Pancreas (tissue), 10 donors: Measurements from ENCODE around the gene LCT. TPM values are rescaled to one million over a fixed set of nuclear protein-coding genes. Genes with fewer than 3 reads are reported as not detected.
A peak's percentile ranks its signal among the peaks of the same experiment; 100 is the strongest.

Experiments
- ATAC-seq, 4 donors: fragments of 200-7000 bp; cut with Tn5 transposase; one replicate each; pipeline versions ENCODE4 v1.8.0 to v1.9.1; 2020; ENCODE audit warnings: mild to moderate bottlenecking in 4 of 4, moderate library complexity in 4 of 4
- DNase-seq, 6 donors: peaks; one replicate each; pipeline ENCODE4 v3.0.0-alpha.2; 2020
- FAIRE-seq: peaks from 2 replicates; lab custom pipeline; 2012; peaks lifted over from hg19 to GRCh38; lab: Jason Lieb, UNC
- H3K27ac ChIP-seq, 4 donors: fragments of 200-600 bp; sonication (generic); 1 replicate in 3 of 4; 2 replicates in 1 of 4; pipeline versions ENCODE4 v1.5.0 to v1.8.0; 2020
- H3K27me3 ChIP-seq, 4 donors: fragments of 200-600 bp; one replicate each; pipeline ENCODE4 v1.8.0; 2021
- H3K36me3 ChIP-seq, 3 donors: fragments of 200-600 bp; sonication (generic) in 1 of 3; one replicate each; pipeline versions ENCODE4 v1.5.0 to v1.8.0; 2020 to 2021
- H3K4me1 ChIP-seq, 3 donors: fragments of 200-600 bp; one replicate each; pipeline ENCODE4 v1.8.0; 2021
- H3K4me3 ChIP-seq, 4 donors: fragments of 200-600 bp; sonication (generic) in 2 of 4; one replicate each; pipeline versions ENCODE4 v1.5.0 to v1.8.0; 2020 to 2021
- H3K9me3 ChIP-seq, 4 donors: fragments of 200-600 bp; one replicate each; pipeline ENCODE4 v1.8.0; 2021
- CTCF ChIP-seq, 4 donors: fragments of 200-600 bp; sonication (generic) in 3 of 4; IDR thresholded peaks; one replicate each; pipeline versions ENCODE4 v1.5.0 to v1.8.0; 2021; ENCODE audit warnings: antibody characterized with exemption in 4 of 4
- WGBS, 2 donors: extraction: QIAGEN DNeasy Blood & Tissue Kit; methylation state at CpG; one replicate each; pipeline ENCODE4 v1.1.7; 2013; 5-methylcytosine and 5-hydroxymethylcytosine counted together
- intact Hi-C, 3 donors: fragments of 100-400 bp; cut with DNase I; formaldehyde crosslinking; loops; one replicate each; pipeline versions ENCODE4 v1.11.1 to v1.14.2; 2022
- polyA plus RNA-seq, 2 donors: library from polyadenylated mRNA; stranded (reverse); fragments of 200-250 nt; gene quantifications; one replicate each; pipeline ENCODE4 v1.2.3, GENCODE V29; 2013
- total RNA-seq, 6 donors: library from RNA; stranded (reverse); fragmentation: NEBNext Ultra II Directional in 4 of 6; extraction: Animal tissue kit (Norgen Biotek cat#: 25700) in 4 of 6; gene quantifications; one replicate each; pipeline versions ENCODE4 v1.2.1 to v1.2.4, GENCODE V29; 2021 to 2023
- donor health status: healthy with polysubstance abuse.
- donor health status: DM: no; HTN: no; CAD: no; lungs with moderate emphysema.
- donor health status: DM: no; HTN: no; CAD: no.
- donor health status: control.
- donor health status: control.
- donor health status: Bipolar disorder and iron deficiency.
- donor health status: DM: yes; HTN: yes; CAD: no.
- donor health status: DM: no; HTN: no; CAD: no.
- donor health status: DM: no; HTN: no; CAD: no.
- donor health status: DM: yes; HTN: yes; CAD: no.

Gene LCT
- total and polyA plus RNA-seq, 8 donors, result under 0.01 to 0.06 TPM; not detected in 6

DNA sequence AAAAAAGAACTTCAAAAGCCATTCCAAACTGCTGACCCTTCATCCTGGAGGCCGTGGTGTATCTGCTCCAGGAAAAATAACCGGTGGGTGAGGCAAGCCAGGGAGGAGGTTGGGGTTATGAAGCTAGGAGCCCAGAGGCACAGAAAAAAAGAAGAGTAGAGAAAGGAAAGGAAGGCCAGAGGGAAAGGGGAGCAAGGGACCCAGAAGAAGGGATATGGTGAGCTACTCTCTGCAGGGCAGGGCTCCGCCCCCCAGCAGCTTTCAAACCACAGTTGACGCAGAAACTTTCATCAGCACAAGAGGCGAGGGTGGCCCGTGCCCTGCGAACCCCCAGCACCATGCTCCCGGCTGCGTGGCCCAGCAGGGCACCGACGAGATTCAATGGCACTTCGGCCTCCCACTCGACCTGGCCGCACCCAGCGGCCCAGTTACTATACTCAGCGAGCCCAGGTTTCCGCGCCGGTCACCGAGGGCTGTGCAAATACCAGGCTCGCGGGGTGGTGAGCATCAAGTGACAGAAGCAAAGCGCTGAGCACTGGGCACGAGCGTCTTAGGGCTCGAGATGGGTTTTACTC is 38.6 kb upstream of the LCT start:
- H3K4me3 ChIP-seq, result peak overlapping the region; percentile 66 to 92 (median 84)
- ATAC-seq (peak; percentile 57 to 73 (median 68)), FAIRE-seq (no peak), DNase-seq (peak; percentile 15 to 79 (median 46))
- WGBS, 2 donors, result 3% methylated on average over 26 of the region's 26 CpGs
- H3K9me3 ChIP-seq, result no peaks in the 10 kb centered on the region
- intact Hi-C loops, result no loop called here
- peak overlapping the region; percentile 47 to 73 (median 60) for H3K27ac ChIP-seq
- peaks cover 0 to 3% (median 0%) of the 10 kb centered on the region in 3 donors for H3K4me1 ChIP-seq
- no peaks in the 10 kb centered on the region for H3K27me3 ChIP-seq
- TF ChIP-seq CTCF (IDR thresholded peaks at IDR 0.05), result no peak
- H3K36me3 ChIP-seq, result no peaks in the 10 kb centered on the region

DNA sequence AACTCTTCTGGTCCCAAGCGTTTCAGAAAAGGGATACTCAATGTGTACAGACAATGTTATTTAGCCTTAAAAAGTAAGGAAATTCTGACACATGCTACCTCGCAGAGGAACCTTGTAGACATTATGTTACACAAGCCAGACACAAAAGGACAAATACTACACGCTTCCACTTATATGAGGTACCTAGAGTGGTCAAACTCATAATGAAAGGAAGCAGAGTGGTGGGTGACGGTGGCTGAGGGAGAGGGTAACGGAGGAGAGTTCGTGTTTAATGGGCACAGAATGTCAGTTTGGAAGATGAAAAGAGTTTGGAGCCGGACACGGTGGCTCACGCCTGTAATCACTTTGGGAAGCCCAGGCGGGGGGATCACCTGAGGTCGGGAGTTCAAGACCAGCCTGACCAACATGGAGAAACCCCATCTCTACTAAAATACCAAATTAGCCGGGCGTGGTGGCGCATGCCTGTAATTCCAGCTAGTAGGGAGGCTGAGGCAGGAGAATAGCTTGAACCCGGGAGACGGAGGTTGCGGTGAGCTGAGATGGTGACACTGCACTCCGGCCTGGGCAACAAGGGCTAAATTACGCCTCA is 37.9 kb upstream of the LCT start:
- Histone ChIP-seq H3K9me3 (no peaks in the 10 kb centered on the region), H3K4me1 (peaks cover 0 to 3% (median 0%) of the 10 kb centered on the region in 3 donors), H3K27me3 (no peaks in the 10 kb centered on the region), H3K27ac (no peak overlapping the region), H3K4me3 (peak overlapping the region in 1 of 4 donors; percentile 86), H3K36me3 (no peaks in the 10 kb centered on the region)
- WGBS, 2 donors, result 82 to 87% methylated on average over 19 of the region's 19 CpGs
- TF ChIP-seq CTCF (IDR thresholded peaks at IDR 0.05), result no peak
- no peak for FAIRE-seq
- intact Hi-C loops, result no loop called here
- DNase-seq, result no peak
- no peak for ATAC-seq

GRCh38 chr2:135870571-135870970 is 33.6 kb upstream of the LCT start:
- intact Hi-C loops, result no loop called here
- DNase-seq (no peak), FAIRE-seq (no peak), ATAC-seq (no peak)
- peaks cover 0 to 5% (median 0%) of the 10 kb centered on the region in 3 donors for H3K36me3 ChIP-seq
- no peaks in the 10 kb centered on the region for H3K9me3 ChIP-seq
- no peaks in the 10 kb centered on the region for H3K4me1 ChIP-seq
- no peak for TF ChIP-seq CTCF (IDR thresholded peaks at IDR 0.05)
- 93 to 100% methylated on average over 1 of the region's 1 CpG for WGBS, 2 donors
- no peak overlapping the region for H3K27ac ChIP-seq
- H3K4me3 ChIP-seq, result no peak overlapping the region
- no peaks in the 10 kb centered on the region for H3K27me3 ChIP-seq

DNA sequence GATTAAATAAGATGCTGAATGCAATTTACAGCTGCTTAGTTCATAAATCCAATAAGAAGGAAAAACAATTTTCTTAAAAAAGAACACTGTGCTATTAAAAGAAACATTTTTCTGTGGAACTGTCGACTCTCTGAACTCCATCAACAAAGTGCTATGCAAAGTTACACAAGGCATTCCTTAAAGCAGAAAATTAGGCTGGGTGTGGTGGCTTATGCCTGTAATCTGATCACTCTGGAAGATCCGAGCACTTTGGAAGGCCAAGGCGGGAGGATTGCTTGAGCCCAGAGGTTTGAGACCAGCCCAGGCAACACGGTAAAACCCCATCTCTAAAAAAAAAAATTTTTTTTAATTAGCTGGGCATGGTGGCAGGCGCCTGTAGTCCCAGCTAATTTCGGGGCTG is 26.2 kb upstream of the LCT start:
- H3K4me3 ChIP-seq, result no peak overlapping the region
- H3K36me3 ChIP-seq, result peaks cover 0 to 12% (median 5%) of the 10 kb centered on the region in 3 donors
- H3K27ac ChIP-seq, result no peak overlapping the region
- DNase-seq (no peak), ATAC-seq (no peak), FAIRE-seq (no peak)
- no peak for TF ChIP-seq CTCF (IDR thresholded peaks at IDR 0.05)
- no peaks in the 10 kb centered on the region for H3K4me1 ChIP-seq
- no peaks in the 10 kb centered on the region for H3K27me3 ChIP-seq
- intact Hi-C loops, result no loop called here
- no peaks in the 10 kb centered on the region for H3K9me3 ChIP-seq
- WGBS, 2 donors, result 90 to 96% methylated on average over 6 of the region's 6 CpGs

- intact Hi-C loops, result no loop called here
- H3K27me3 ChIP-seq, result no peaks in the 10 kb centered on the region
- DNase-seq, result no peak
- no peaks in the 10 kb centered on the region for H3K4me1 ChIP-seq
- 88 to 93% methylated on average over 4 of the region's 4 CpGs for WGBS, 2 donors
- no peak for FAIRE-seq
- H3K4me3 ChIP-seq, result no peak overlapping the region
- H3K27ac ChIP-seq, result no peak overlapping the region
- H3K9me3 ChIP-seq, result no peaks in the 10 kb centered on the region
- no peak for TF ChIP-seq CTCF (IDR thresholded peaks at IDR 0.05)
- H3K36me3 ChIP-seq, result peaks cover 0 to 12% (median 5%) of the 10 kb centered on the region in 3 donors
- no peak for ATAC-seq
These were observed 25.7 kb upstream of the LCT start for GRCh38 chr2:135862718-135863117.
